ENCODE data around the gene METAP1D. TPM values are rescaled to one million over a fixed set of nuclear protein-coding genes. Genes with fewer than 3 reads are reported as not detected.

The METAP1D gene
- total RNA-seq, 1 experiment from 2014 or later = 5.2 TPM

DNA sequence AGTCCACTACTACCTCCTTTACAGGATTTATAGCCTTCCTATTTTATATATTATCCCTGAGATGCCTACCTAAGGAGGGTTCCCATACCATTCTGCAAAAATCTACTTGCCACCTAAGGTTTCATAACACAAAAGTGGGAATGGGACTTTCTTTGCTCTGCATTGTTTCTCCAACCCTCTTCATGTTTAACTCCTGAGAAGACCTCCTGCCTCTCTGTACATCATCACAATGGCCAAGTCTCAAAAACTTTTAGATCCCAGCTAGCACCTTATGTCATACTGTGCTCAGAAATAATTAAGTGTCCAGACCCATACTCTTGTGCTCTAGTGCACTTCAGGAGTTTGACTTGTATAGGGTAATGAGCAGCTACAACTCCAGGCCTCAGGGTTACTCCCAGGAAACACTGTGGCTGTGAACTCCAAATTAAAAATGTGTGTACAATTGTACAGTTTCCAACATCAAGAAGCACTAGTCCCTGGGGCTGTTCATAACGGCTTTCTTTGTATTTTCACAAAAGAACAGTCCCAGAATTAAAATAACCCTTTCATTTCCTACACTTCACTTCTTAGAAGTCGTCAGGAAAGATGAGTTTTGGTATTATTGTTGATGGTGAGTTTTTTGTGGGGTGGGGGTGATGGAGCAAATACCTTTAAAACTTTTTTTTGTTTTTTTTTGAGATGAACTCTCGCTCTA, 39.4 kb downstream of the METAP1D start:
- Histone ChIP-seq H3K27ac (ENCODE audit: insufficient read length, low read depth, low read length) (no peak overlapping the region), H2AFZ (ENCODE audit: low read length) (no peak overlapping the region), H2BK12ac (ENCODE audit: insufficient read length, low read depth, low read length) (no peak overlapping the region), H4K91ac (ENCODE audit: insufficient read length, low read depth, low read length) (no peak overlapping the region), H3K79me1 (ENCODE audit: insufficient read depth, low read depth, low read length, poor library complexity, severe bottlenecking) (no peaks in the 10 kb centered on the region), H2AK5ac (ENCODE audit: insufficient read length, low read length) (no peak overlapping the region), H3K56ac (ENCODE audit: insufficient read length, low read depth, low read length) (no peak overlapping the region), H3T11ph (ENCODE audit: low read length) (no peak overlapping the region), H3K79me2 (ENCODE audit: insufficient read depth, low read length) (no peaks in the 10 kb centered on the region), H3K27me3 (ENCODE audit: insufficient read depth, low read length) (no peaks in the 10 kb centered on the region), H3K23ac (ENCODE audit: insufficient read length, low read depth, low read length) (no peak overlapping the region), H2BK5ac (ENCODE audit: insufficient read length, low read length) (no peak overlapping the region), H2BK20ac (ENCODE audit: low read depth, low read length, poor library complexity, severe bottlenecking) (no peak overlapping the region), H3K23me2 (ENCODE audit: insufficient read length, low read depth, low read length, poor library complexity, severe bottlenecking) (no peaks in the 10 kb centered on the region), H2BK120ac (ENCODE audit: low read depth, low read length, poor library complexity, severe bottlenecking) (no peak overlapping the region), H4K5ac (ENCODE audit: insufficient read length, low read depth, low read length) (no peak overlapping the region), H4K20me1 (ENCODE audit: control insufficient read depth, insufficient read depth, insufficient read length) (no peaks in the 10 kb centered on the region), H3K18ac (ENCODE audit: insufficient read length, low read depth, low read length) (no peak overlapping the region), H2BK15ac (ENCODE audit: low read depth, low read length) (no peak overlapping the region), H3K4me1 (ENCODE audit: insufficient read depth, low read length) (no peaks in the 10 kb centered on the region), H3K14ac (ENCODE audit: insufficient read depth, low read length) (no peak overlapping the region), H3K4me2 (ENCODE audit: insufficient read depth, insufficient read length, low read length) (no peak overlapping the region), H3K4ac (ENCODE audit: low read depth, low read length) (no peak overlapping the region), H4K8ac (replicated peaks; ENCODE audit: insufficient read length, low read depth, low read length) (no peak overlapping the region), H3K9me3 (ENCODE audit: control insufficient read depth, low read depth, low read length) (no peaks in the 10 kb centered on the region), H3K9ac (ENCODE audit: extremely low read depth, insufficient read length, low read length) (no peak overlapping the region)
- no peaks in the 10 kb centered on the region; a peak in 1 of 7 replicates for H3K36me3 Mint-ChIP-seq (ENCODE audit: insufficient read depth in 1 of 3, low read depth in 3 of 3)
- WGBS (ENCODE audit: extremely low coverage, insufficient read length, low lambda C conversion rate) = no CpG with 5 or more reads among the region's 3 CpGs
- H3K4me1 Mint-ChIP-seq = no peaks in the 10 kb centered on the region
- no peak for DNase-seq
- no peak overlapping the region for H3K27ac Mint-ChIP-seq
- TF ChIP-seq, protein P1, sequence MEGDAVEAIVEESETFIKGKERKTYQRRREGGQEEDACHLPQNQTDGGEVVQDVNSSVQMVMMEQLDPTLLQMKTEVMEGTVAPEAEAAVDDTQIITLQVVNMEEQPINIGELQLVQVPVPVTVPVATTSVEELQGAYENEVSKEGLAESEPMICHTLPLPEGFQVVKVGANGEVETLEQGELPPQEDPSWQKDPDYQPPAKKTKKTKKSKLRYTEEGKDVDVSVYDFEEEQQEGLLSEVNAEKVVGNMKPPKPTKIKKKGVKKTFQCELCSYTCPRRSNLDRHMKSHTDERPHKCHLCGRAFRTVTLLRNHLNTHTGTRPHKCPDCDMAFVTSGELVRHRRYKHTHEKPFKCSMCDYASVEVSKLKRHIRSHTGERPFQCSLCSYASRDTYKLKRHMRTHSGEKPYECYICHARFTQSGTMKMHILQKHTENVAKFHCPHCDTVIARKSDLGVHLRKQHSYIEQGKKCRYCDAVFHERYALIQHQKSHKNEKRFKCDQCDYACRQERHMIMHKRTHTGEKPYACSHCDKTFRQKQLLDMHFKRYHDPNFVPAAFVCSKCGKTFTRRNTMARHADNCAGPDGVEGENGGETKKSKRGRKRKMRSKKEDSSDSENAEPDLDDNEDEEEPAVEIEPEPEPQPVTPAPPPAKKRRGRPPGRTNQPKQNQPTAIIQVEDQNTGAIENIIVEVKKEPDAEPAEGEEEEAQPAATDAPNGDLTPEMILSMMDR (conservative IDR thresholded peaks at IDR 0.05) = no peak
- H3K9me3 Mint-ChIP-seq = no peaks in the 10 kb centered on the region
- no peaks in the 10 kb centered on the region for H3K27me3 Mint-ChIP-seq (ENCODE audit: low read depth)
- no peak overlapping the region for H3K4me3 Mint-ChIP-seq
